Lower leg skin (tissue), 3 donors: Measurements from ENCODE around the gene C2orf68.

Experiments
- POLR2A ChIP-seq, 2 donors: fragments of 450-650 bp; IDR thresholded peaks; one replicate each; pipeline ENCODE4 v1.6.1; 2016 to 2017; ENCODE audit warnings: antibody characterized with exemption in 2 of 2, mild to moderate bottlenecking in 1 of 2, moderate library complexity in 1 of 2
- TF ChIP-seq, protein P1 (sequence below), 3 donors: fragments of 450-650 bp; IDR thresholded peaks; one replicate each; pipeline ENCODE4 v1.5.1; 2016; ENCODE audit warnings: antibody characterized with exemption in 3 of 3, mild to moderate bottlenecking in 3 of 3, moderate library complexity in 2 of 3

DNA sequence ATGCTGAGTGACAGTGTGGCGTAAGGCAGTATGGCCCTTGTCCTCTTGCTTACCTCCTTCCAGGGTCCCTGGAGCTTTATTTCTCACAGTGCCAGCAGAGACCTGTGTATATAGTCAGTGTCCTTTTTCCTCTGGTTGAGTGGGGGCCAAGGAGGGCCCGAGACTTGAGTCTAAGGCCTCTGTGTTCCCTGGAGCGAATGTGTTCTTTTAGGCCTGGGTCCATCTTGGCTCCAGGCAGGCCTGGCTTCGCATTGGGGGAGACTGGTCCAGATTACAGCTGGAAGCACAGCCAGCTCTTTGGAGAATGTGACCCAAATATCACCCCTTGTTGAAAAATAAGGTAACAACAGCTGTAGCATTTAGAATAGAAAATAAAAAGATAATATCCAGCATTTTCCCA lies 22.7 kb downstream of the C2orf68 start:
- TF ChIP-seq, protein P1, sequence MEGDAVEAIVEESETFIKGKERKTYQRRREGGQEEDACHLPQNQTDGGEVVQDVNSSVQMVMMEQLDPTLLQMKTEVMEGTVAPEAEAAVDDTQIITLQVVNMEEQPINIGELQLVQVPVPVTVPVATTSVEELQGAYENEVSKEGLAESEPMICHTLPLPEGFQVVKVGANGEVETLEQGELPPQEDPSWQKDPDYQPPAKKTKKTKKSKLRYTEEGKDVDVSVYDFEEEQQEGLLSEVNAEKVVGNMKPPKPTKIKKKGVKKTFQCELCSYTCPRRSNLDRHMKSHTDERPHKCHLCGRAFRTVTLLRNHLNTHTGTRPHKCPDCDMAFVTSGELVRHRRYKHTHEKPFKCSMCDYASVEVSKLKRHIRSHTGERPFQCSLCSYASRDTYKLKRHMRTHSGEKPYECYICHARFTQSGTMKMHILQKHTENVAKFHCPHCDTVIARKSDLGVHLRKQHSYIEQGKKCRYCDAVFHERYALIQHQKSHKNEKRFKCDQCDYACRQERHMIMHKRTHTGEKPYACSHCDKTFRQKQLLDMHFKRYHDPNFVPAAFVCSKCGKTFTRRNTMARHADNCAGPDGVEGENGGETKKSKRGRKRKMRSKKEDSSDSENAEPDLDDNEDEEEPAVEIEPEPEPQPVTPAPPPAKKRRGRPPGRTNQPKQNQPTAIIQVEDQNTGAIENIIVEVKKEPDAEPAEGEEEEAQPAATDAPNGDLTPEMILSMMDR (IDR thresholded peaks at IDR 0.05) = no peak
- TF ChIP-seq POLR2A (IDR thresholded peaks at IDR 0.05) = no peak
